Transverse colon (tissue), 4 donors: Measurements from ENCODE around the gene CYP8B1.

Experiments used
- EP300 ChIP-seq: sonication (generic); formaldehyde crosslinking; IDR thresholded peaks from one replicate; pipeline ENCODE4 v1.6.1; 2017; ENCODE audit warnings: antibody characterized with exemption, low read depth
- POLR2A ChIP-seq: fragments of 450-650 bp; IDR thresholded peaks from one replicate; pipeline ENCODE4 v1.6.1; 2016; ENCODE audit warnings: antibody characterized with exemption, mild to moderate bottlenecking, moderate library complexity
- POLR2AphosphoS5 ChIP-seq, 3 donors: sonication (generic); formaldehyde crosslinking; IDR thresholded peaks; one replicate each; pipeline ENCODE4 v1.6.1; 2016; ENCODE audit warnings: antibody characterized with exemption in 3 of 3
- TF ChIP-seq, protein P1 (sequence below), 5 experiments: fragments of 200-600 bp in 3 of 5; fragments of 450-650 bp in 2 of 5; sonication (generic) in 3 of 5; IDR thresholded peaks; 1 replicate in 2 of 5; 2 replicates in 3 of 5; pipeline ENCODE4 v1.5.1; 2016 to 2017; ENCODE audit warnings: antibody characterized with exemption in 5 of 5, inconsistent platforms in 3 of 5, mild to moderate bottlenecking in 2 of 5, moderate library complexity in 1 of 5

DNA sequence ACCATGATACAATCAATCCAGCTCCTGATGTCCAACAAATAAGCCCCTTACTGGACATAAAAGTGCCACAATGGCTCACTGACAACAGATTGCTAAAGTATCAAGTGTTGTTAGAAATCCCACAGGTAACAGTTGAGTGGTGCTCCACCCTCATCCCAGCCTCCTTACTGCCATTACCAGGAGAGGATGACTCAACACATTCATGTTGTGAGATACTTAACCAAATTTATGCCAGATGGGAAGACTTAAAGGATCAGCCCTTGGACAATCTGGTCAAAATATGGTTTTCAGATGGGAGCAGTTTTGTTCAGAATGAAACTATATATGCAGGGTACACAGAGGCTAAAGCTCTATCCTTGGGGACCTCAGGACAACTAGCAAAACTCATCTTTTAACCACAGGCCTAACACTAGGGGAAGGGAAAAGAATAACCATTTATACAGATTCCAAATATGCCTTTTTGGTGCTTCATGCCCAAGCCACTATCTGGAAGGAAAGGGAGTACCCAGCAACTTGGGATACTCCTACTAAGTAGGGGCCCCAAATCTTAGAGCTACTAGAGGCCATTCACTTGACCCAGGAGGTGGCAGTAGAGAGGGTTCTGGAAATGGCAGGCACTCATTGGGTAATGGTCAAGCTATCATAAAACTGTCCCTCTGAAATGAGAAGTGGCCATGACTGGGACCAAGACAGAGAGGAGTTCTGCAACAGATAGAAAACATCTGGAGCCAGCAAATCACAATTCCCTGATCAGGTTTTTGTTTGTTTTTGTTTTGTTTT, 23.4 kb upstream of the CYP8B1 start:
- TF ChIP-seq, protein P1, sequence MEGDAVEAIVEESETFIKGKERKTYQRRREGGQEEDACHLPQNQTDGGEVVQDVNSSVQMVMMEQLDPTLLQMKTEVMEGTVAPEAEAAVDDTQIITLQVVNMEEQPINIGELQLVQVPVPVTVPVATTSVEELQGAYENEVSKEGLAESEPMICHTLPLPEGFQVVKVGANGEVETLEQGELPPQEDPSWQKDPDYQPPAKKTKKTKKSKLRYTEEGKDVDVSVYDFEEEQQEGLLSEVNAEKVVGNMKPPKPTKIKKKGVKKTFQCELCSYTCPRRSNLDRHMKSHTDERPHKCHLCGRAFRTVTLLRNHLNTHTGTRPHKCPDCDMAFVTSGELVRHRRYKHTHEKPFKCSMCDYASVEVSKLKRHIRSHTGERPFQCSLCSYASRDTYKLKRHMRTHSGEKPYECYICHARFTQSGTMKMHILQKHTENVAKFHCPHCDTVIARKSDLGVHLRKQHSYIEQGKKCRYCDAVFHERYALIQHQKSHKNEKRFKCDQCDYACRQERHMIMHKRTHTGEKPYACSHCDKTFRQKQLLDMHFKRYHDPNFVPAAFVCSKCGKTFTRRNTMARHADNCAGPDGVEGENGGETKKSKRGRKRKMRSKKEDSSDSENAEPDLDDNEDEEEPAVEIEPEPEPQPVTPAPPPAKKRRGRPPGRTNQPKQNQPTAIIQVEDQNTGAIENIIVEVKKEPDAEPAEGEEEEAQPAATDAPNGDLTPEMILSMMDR (IDR thresholded peaks at IDR 0.05): no peak
- TF ChIP-seq POLR2AphosphoS5 (IDR thresholded peaks at IDR 0.05) (no peak), POLR2A (no peak), EP300 (no peak)
